Nucleus accumbens (tissue), 56 donors: Measurements from ENCODE around the gene LDB2.
"Not testable (repeated sequence)": the region's sequence is repeated elsewhere in the genome, so short reads cannot be mapped to it uniquely, and the experiment has no call there.

Source experiments
- DNase-seq, 56 donors: peaks; one replicate each; lab custom pipeline; 2025; lab: John Stamatoyannopoulos, UW

The LDB2 gene

GRCh38 chr4:16581117-16581516, 317.3 kb downstream of the LDB2 start:
- no peak for DNase-seq

- no peak for DNase-seq
These were observed 317.9 kb downstream of the LDB2 start for GRCh38 chr4:16580514-16580913.

GRCh38 chr4:16579866-16580265, 318.6 kb downstream of the LDB2 start:
- no peak for DNase-seq

- DNase-seq = no peak
These were observed 321.3 kb downstream of the LDB2 start for GRCh38 chr4:16577177-16577576.

- no peak for DNase-seq
These were observed 323.5 kb downstream of the LDB2 start for GRCh38 chr4:16574981-16575380.

- peak in 7 of 56 donors; percentile 9 to 40 (median 22) for DNase-seq
These were observed 324.7 kb downstream of the LDB2 start for GRCh38 chr4:16573739-16574138.

GRCh38 chr4:16573206-16573605, 325.2 kb downstream of the LDB2 start:
- peak in 1 of 56 donors; percentile 34 for DNase-seq

- no peak for DNase-seq
These were observed 325.8 kb downstream of the LDB2 start for GRCh38 chr4:16572631-16573030.

GRCh38 chr4:16572161-16572560, 326.3 kb downstream of the LDB2 start:
- DNase-seq = no peak

- DNase-seq = no peak
These were observed 328.7 kb downstream of the LDB2 start for GRCh38 chr4:16569790-16570189.

GRCh38 chr4:16557316-16557715, 341.1 kb downstream of the LDB2 start:
- not testable (repeated sequence) for DNase-seq

GRCh38 chr4:16555156-16555555, 343.3 kb downstream of the LDB2 start:
- no peak for DNase-seq

GRCh38 chr4:16550531-16550930, 347.9 kb downstream of the LDB2 start:
- DNase-seq = no peak

- no peak for DNase-seq
These were observed 352.8 kb downstream of the LDB2 start for GRCh38 chr4:16545656-16546055.

GRCh38 chr4:16544869-16545268, 353.6 kb downstream of the LDB2 start:
- DNase-seq = no peak

- DNase-seq = no peak
These were observed 354.2 kb downstream of the LDB2 start for GRCh38 chr4:16544251-16544721.

- peak in 5 of 56 donors; percentile 9 to 25 (median 19) for DNase-seq
These were observed 360.5 kb downstream of the LDB2 start for GRCh38 chr4:16537926-16538325.

GRCh38 chr4:16532240-16532970, 366.0 kb downstream of the LDB2 start:
- peak in 1 of 56 donors; percentile 2 for DNase-seq

GRCh38 chr4:16530688-16531635, 367.5 kb downstream of the LDB2 start:
- DNase-seq = no peak

- peak in 1 of 56 donors; percentile 24 for DNase-seq
These were observed 373.4 kb downstream of the LDB2 start for GRCh38 chr4:16524911-16525554.

- DNase-seq = no peak
These were observed 374.0 kb downstream of the LDB2 start for GRCh38 chr4:16524406-16524805.
